Mesothelial cell of epicardium (in vitro differentiated cells): ENCODE measurements around the gene URB2. TPM values are rescaled to one million over a fixed set of nuclear protein-coding genes. Genes with fewer than 3 reads are reported as not detected.
"Not testable (repeated sequence)": the region's sequence is repeated elsewhere in the genome, so short reads cannot be mapped to it uniquely, and the experiment has no call there.

Experiments used
- DNase-seq, 2 experiments: peaks; one replicate each; pipeline ENCODE4 v3.0.0; 2021; ENCODE audit warnings: low spot score in 2 of 2; ENCODE audit not compliant: unreplicated experiment in 2 of 2
- H3K27ac Mint-ChIP-seq: 2 replicates; pipeline ENCODE4 v1.8.0; 2021; ENCODE audit warnings: mixed read lengths
- H3K27me3 Mint-ChIP-seq: 2 replicates; pipeline ENCODE4 v1.8.0; 2021; ENCODE audit warnings: low read depth, mixed read lengths
- H3K36me3 Mint-ChIP-seq: 2 replicates; pipeline ENCODE4 v1.8.0; 2021; ENCODE audit warnings: mixed read lengths
- H3K4me1 Mint-ChIP-seq: 2 replicates; pipeline ENCODE4 v1.8.0; 2021; ENCODE audit warnings: mixed read lengths
- H3K4me3 Mint-ChIP-seq: 2 replicates; pipeline ENCODE4 v1.8.0; 2021; ENCODE audit warnings: mild to moderate bottlenecking, moderate library complexity, mixed read lengths
- H3K9me3 Mint-ChIP-seq: 2 replicates; pipeline ENCODE4 v1.8.0; 2021; ENCODE audit warnings: mixed read lengths
- total RNA-seq: library from RNA; stranded (reverse); gene quantifications from 3 replicates; pipeline ENCODE4 v1.2.1, GENCODE V29; 2021
- TF ChIP-seq, protein P1 (sequence below): fragments of 200-600 bp; sonication (generic); IDR thresholded peaks from one replicate; pipeline ENCODE4 v1.5.0; 2021; ENCODE audit warnings: antibody characterized with exemption; ENCODE audit not compliant: unreplicated experiment

The URB2 gene
- total RNA-seq, 1 donor from 2014 or later: 11.4 TPM

DNA sequence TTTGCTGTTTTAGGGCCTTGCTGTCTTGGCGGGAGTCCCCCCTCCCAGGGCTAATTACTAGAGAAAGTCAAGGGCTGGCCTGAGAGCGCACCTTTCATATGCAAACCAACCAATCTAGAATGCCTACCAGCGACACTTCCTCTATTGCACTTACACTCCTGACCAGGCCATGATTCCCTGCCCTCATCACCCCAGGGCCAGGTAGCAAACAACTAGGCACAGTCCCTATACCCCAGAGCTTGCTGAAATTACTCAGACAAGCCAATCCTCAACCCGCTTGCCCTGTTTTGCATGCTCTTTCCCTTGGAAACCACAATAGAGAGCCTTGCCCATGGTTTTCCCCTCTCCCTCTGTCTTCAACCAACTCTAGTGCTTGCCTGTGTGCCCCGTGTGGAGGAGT, 70.3 kb downstream of the URB2 start:
- Mint-ChIP-seq H3K4me1 (peaks cover 4% of the 10 kb centered on the region), H3K27ac (no peak overlapping the region), H3K4me3 (no peak overlapping the region), H3K9me3 (peaks cover 3% of the 10 kb centered on the region), H3K27me3 (no peaks in the 10 kb centered on the region), H3K36me3 (no peaks in the 10 kb centered on the region)
- no peak for DNase-seq
- TF ChIP-seq, protein P1, sequence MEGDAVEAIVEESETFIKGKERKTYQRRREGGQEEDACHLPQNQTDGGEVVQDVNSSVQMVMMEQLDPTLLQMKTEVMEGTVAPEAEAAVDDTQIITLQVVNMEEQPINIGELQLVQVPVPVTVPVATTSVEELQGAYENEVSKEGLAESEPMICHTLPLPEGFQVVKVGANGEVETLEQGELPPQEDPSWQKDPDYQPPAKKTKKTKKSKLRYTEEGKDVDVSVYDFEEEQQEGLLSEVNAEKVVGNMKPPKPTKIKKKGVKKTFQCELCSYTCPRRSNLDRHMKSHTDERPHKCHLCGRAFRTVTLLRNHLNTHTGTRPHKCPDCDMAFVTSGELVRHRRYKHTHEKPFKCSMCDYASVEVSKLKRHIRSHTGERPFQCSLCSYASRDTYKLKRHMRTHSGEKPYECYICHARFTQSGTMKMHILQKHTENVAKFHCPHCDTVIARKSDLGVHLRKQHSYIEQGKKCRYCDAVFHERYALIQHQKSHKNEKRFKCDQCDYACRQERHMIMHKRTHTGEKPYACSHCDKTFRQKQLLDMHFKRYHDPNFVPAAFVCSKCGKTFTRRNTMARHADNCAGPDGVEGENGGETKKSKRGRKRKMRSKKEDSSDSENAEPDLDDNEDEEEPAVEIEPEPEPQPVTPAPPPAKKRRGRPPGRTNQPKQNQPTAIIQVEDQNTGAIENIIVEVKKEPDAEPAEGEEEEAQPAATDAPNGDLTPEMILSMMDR: no peak

DNA sequence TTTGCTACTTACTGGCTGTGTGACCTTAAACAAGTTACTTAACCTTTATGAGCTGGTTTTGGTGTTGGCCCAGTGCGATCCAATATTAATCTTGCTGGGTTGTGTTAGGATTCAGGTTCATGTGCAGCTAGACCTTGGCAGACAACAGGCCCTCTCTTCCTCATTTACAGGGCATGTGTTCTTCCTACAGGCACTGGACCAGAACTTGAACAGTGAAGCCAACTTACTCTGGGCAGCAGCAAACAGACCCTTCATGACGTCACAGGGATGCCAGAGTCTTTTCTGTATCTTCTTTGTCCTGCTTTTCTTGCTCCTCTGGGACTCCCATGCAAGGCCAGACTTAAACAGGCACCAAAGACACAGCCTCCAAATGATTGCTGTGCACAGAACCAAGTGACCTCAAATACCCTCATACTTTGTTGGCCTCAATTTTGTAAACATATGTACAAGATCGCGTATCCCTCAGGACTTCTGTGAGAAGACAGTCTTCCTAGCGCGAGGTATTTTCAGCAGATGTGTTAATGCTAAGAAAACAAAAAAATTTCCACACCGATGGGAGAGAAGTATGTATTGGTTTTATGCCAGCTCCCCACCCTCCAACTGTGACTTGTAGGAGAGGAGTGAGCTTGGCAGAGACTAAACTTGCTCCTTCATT, 73.7 kb downstream of the URB2 start:
- Mint-ChIP-seq H3K27ac (no peak overlapping the region), H3K27me3 (no peaks in the 10 kb centered on the region), H3K36me3 (no peaks in the 10 kb centered on the region), H3K9me3 (peaks cover 11% of the 10 kb centered on the region), H3K4me3 (no peak overlapping the region), H3K4me1 (no peaks in the 10 kb centered on the region)
- TF ChIP-seq, protein P1: no peak
- DNase-seq: no peak

DNA sequence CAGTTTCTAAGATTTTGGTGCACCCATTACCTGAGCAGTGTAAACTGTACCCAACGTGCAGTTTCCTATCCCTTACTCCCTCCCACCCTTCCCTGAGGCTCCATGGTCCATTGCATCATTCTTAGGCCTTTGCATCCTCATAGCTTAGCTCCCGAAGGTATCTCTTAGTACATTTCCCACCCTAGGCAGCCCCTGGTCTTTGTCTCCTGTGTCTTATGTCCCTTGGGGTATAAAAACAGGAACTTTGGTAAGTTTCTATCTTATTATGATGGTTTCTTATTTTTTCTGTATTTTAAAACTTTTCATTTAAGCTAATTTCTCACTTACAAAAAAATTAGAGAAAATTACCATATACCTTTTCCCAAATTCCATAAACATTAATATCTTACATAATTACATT, 78.1 kb downstream of the URB2 start:
- no peaks in the 10 kb centered on the region for H3K36me3 Mint-ChIP-seq
- no peak for DNase-seq
- H3K4me1 Mint-ChIP-seq: no peaks in the 10 kb centered on the region
- no peaks in the 10 kb centered on the region for H3K27me3 Mint-ChIP-seq
- peaks cover 24% of the 10 kb centered on the region for H3K9me3 Mint-ChIP-seq
- no peak overlapping the region for H3K4me3 Mint-ChIP-seq
- no peak overlapping the region for H3K27ac Mint-ChIP-seq
- TF ChIP-seq, protein P1: no peak

DNA sequence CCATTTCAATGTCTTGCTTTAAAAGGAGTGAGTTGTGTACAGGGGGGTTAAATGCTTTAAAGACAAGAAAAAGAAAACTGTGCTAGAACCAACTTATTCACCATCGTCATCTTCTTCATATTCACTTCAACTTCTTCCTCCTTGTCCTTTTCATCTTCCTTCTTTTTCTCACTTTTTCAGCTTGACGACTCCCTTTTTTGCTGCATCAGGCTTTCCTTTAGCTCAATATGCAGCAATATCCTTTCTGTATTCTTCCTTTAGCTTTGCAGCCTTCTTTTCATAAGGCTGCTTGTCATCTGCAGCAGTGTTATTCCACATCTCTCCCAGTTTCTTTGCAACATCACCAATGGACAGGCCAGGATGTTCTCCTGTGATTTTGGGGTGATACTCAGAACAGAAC, 79.1 kb downstream of the URB2 start:
- H3K9me3 Mint-ChIP-seq: peaks cover 24% of the 10 kb centered on the region
- H3K27ac Mint-ChIP-seq, H3K36me3 Mint-ChIP-seq: not testable (repeated sequence)

DNA sequence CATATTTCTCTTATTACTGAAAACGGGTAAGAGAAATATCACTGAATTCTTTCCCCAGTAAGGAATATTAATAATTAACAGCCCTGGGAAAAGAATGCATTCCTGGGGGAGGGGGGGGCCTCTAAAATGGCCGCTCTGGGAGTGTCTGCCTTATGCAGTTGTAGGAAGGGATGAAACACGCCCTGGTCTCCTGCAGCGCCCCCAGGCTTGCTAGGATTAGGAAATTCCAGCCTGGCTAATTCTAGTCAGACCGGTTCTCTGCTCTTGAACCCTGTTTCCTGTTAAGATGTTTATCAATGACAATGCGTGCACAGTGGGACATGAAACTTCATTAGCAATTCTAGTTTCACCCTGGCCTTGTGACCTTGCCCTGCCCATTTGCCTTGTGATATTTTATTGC, 81.1 kb downstream of the URB2 start:
- H3K27me3 Mint-ChIP-seq, H3K27ac Mint-ChIP-seq, DNase-seq, H3K36me3 Mint-ChIP-seq, H3K4me1 Mint-ChIP-seq, H3K4me3 Mint-ChIP-seq: not testable (repeated sequence)
- peaks cover 15% of the 10 kb centered on the region for H3K9me3 Mint-ChIP-seq

More for the DNA sequence above, 79.1 kb downstream of the URB2 start:
- H3K27me3 Mint-ChIP-seq, H3K4me1 Mint-ChIP-seq, DNase-seq, H3K4me3 Mint-ChIP-seq: not testable (repeated sequence)

DNA sequence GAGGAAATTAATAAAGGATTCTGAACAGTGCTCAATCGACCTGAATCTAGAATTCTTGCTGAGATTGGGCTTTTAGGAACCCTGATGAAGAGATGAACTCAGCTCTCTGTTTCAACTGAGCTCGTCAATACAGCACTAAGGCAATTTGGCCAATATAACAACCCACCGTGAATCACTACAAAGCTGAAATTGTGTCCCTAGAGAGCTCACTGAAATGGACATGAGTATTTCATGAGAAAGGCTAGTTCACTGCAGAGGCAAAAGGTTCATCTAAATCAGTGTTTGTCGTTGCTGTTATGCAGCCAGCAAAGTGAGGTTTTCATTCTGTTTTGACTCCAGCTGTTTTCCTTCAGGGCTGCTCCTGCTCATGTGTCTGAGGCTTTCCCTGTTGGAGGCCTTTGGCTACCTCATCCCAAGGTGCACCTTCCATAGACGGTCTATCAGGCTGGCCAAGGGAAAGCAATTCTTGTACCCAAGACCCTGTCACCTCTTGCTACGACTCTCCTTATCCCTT, 83.5 kb downstream of the URB2 start:
- no peak overlapping the region for H3K4me3 Mint-ChIP-seq
- H3K27me3 Mint-ChIP-seq: no peaks in the 10 kb centered on the region

More for the DNA sequence above, 83.5 kb downstream of the URB2 start:
- H3K27ac Mint-ChIP-seq: no peak overlapping the region
- H3K36me3 Mint-ChIP-seq: no peaks in the 10 kb centered on the region
- H3K4me1 Mint-ChIP-seq: peaks cover 4% of the 10 kb centered on the region
- DNase-seq: no peak
- H3K9me3 Mint-ChIP-seq: peaks cover 12% of the 10 kb centered on the region
- TF ChIP-seq, protein P1: no peak

Other genes starting within 250 kb of the URB2 start
- 3.6 to 4.1 TPM (median 3.9 TPM) in 3 replicates for gene ACTA1, start 192.2 kb upstream of the URB2 start, total RNA-seq
- gene NUP133, start 117.9 kb upstream of the URB2 start, total RNA-seq: 50.9 to 51.8 TPM (median 51.7 TPM) in 3 replicates
- gene ABCB10, start 67.5 kb upstream of the URB2 start, total RNA-seq: 14.6 to 16.7 TPM (median 16.4 TPM) in 3 replicates
- 19.5 to 21.3 TPM (median 20.9 TPM) in 3 replicates for gene TAF5L, start 125 bp upstream of the URB2 start, total RNA-seq